CD4-positive, alpha-beta T cell treated with Interleukin-6 at 100 ng/mL for 8 hours (primary cell): ENCODE results near the gene MAB21L4.

Source experiments
- DNase-seq: peaks from one replicate; pipeline ENCODE4 v3.0.0-alpha.2; 2020; ENCODE audit warnings: mixed read lengths, low spot score

MAB21L4 gene

DNA sequence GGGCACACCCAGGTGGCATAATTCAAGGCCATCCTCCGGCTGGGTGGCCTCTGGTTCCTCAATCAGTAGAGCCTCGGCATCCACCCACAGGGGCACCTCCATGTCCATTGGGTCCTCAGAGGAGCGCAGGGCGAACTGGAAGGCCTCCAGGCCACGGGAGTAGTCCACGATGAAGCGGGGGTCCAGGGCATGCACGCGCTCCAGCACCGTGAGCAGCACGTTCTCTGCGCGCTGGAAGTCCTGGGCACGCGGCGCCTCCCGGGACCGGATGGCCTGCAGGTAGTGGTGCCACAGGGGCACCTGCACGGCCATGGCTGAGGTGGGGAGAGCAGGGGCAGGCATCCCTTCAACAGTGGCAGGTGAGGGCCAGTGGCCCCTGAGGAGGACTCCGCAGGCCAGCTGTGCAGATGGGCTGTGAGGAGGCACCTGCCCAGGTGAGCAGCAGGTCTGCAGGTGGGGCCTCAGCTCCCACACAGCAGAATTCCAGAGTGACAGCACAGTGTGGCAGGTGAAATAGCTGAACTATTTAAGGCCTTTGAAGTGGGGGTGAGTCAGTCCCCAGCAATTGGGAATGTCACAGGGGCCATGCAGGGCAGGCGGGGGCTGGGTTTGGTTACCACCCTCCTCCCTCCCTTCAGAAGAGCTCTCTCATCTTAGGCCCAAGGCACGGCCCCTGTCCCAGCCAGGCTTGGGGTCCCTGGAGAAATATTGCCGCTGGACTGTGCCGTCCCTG, at the start of gene MAB21L4:
Gene MAB21L4 (minus strand): TSS at position 501 of the 733 bp plus-strand sequence. CDS start 159 bp downstream, at position 342.
- DNase-seq: no peak

- no peak for DNase-seq
Measured at GRCh38 chr2:240936106-240936505, 40.1 kb upstream of the MAB21L4 start.

DNA sequence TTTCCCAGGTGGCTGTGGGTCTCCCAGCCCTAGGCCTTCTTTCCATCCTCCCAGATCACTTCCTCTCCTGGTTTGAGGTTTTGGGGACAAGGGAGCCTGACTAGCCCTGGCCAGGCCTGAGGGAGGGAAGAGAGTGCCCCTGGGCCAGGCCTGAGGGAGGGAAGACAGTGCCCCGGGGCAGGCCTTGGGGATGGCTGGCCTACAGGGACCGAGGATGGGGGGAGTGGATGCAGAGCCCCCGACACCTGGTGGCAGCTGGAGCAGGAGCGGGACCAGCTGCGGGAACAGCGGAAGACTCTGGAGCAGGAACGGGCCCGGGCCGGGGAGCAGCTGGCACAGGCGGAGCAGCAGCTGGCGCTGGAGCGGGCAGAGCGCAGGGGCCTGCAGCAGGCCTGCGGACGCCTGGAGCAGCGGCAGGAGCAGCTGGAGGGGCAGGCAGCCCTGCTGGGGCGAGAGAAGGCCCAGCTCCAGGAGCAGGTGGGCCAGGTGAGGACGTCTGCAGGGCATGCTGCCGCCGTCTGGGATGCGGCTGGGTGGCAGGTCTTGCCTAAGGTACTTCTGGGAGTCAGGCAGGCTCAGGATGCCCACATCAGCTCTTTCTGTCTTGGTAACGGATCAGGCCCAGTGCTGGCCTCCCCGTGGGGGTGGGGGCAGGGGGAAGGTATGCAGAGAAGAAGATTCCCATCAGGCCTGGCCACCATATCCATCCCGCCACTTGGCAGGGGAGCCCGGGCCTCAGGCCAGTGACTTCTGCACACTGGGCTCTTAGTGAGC, 39.3 kb upstream of the MAB21L4 start:
- DNase-seq: no peak

GRCh38 chr2:240934701-240935102, 38.7 kb upstream of the MAB21L4 start:
- no peak for DNase-seq

DNA sequence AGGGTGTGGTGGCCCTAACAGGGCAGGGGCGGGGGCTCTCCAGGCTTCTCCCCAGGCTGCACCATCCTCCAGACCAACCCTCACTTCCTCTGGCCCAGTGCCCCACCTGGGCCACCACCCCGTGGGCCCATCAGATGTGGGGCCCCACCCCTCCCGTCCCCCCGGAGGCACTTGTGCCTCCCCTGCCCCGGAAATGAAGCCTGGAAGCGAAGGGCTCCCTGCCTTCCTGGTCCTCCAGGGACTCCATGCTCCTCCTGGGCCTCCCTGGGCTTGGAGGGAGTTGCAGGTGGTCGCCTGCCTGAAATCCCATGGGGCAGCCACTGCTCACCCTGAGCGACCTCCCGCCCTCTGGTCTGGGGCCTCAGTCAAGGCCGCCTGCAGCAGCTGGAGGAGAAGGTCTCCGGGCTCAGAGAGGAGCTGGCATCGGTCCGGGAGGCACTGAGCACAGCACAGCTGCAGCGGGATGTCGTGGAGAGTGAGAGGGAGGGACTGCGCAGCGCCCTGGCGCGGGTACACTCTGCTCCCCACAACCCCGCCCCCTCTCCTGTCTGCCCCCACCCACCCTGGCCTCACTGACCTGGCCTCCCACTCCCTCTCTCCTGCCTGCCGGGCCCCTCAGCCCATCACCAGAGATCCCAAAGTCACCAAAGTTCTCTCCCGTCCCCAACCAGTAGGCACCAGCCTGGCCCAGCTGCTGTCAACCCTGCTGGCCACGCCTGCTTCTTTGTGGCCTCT, 38.2 kb upstream of the MAB21L4 start:
- no peak for DNase-seq

- DNase-seq: no peak
Measured at GRCh38 chr2:240933048-240933965, 37.4 kb upstream of the MAB21L4 start.

DNA sequence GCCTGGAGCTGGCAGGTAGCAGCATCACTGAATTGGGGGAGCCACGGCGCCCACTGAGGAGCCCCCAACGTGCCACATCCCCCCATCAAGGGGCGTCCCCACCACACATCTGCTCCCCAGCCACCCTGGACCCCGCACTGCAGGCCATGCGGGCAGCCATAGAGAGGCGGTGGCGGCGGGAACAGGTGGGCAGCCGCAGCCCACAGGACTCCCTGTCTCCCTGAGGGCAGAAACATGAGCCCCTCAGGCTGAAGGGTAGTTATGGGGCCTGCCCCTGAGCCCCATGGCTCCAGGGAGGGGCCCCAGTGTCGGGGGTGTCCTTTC, 36.7 kb upstream of the MAB21L4 start:
- no peak for DNase-seq

GRCh38 chr2:240932001-240932723, 36.2 kb upstream of the MAB21L4 start:
- DNase-seq: no peak

DNA sequence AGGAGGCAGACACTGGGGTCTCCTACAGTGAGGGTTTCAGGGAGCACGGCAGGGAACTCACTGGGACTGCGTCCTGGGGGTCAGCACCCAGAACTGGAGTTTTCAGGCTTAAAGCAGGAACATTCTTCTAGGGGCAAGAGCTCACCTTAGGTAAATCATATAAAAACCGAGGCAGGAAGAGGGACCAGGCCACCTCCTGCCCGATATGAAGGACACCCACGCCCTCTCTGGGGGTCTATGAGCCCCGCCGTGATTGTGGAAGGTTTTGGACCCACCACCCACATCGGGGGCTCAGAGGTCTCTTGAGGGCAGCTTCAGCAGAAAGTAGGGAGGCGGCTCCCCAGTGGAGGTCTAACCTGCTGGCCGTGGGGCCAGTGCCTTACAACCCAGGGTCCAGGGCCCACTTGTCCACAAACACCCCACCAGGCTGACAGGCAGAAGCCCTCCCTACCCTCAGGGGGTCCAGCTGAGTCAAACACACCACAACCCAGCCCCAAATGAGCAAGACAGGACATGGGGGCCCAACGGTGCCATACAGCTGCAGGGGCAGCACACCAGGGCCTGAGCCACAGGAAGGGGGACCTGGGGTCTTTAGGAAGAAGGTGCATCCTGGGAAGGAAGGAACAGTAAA, 35.5 kb upstream of the MAB21L4 start:
- DNase-seq: no peak

GRCh38 chr2:240930631-240931318, 34.8 kb upstream of the MAB21L4 start:
- no peak for DNase-seq

DNA sequence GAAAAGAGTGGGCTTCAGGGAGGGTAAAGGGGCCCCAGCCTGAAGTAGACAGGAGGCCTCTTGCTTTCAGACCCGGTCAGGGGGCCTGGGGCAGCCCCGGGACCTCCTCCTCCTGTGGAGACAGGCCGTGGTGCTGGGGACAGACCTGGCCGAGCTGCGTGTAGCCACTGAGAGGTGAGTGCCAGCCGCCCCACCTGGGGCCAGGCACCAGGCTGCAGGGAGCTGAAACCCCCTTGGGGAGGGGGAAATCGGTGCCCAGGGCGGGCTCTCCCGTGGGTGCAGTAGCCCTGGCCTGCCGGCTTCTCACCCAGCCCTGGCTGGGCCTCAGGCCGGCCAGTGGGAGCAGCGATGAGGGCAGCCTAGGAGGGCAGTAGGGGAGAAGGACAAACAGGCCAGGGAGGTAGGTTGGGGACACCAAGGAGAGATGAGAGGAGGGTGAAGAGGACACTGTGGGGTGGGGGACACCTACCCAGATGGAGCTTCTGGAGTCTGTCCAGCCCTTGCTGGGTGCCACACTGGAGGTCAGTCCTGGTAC, 34.2 kb upstream of the MAB21L4 start:
- no peak for DNase-seq

- no peak for DNase-seq
Measured at GRCh38 chr2:240929364-240930095, 33.6 kb upstream of the MAB21L4 start.

GRCh38 chr2:240928476-240929363, 32.8 kb upstream of the MAB21L4 start:
- DNase-seq: no peak

DNA sequence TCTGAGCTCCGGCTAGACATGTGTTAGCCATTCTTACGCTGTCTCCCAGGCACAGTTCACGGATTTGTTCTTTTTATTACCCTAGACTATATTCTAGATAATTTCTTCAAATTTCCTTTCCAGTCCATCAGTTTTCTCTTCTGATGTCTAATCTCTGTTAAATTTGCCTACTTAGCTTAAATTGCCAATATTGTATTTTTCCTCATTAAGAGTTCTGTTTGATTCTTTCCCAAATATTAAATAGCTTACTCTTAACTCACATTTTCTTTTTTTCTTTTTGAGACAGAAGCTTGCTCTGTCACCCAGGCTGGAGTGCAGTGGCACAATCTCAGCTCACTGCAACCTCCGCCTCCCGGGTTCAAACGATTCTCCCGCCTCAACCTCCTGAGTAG, 31.4 kb upstream of the MAB21L4 start:
- no peak for DNase-seq

DNA sequence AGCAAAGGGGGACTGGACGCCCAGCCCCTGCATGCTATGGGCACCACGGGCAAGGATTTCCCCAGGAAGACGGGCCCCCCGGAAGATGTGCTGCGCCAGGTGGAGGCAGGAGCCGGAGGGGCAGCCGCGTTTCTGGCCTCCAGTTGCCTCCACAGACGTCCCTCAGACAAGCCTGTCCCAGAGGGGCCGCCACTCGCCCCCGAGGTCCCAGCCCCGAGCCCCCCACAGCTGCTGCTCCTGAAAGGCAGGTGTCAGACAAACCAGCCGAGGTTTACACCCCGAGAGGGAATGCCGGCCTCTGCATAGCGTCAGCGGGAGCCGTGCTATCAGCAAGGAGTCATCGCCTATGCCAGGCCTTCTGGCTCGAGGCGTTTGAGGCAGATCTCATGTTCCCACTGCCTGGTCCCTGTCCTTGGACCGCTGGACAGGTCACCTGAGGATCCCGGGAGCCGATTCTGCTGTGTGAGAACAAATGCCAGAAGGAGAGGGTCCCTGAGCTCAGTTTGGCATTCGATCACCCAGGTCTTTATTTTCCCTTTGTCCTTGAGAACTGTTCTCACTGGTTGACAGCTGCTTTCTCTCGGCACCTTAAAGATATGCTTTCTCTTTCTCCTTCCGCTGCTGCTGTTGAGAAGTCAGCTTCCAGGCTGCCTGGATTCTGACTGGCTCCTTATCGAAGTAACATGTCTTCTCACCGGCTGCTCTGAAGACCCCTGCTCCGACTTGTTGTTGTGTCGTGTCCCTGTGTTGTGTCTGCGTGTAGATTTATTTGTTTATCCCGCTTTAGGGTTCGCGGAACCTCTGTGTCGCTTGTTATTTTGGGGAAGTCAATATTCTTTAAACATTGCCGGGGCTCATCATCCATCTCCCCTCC, 30.8 kb upstream of the MAB21L4 start:
- no peak for DNase-seq

GRCh38 chr2:240925568-240926515, 29.9 kb upstream of the MAB21L4 start:
- DNase-seq: no peak
